Amniotic epithelial cell (primary cell): ENCODE data around the gene ISG15.
"Not testable (repeated sequence)": the region's sequence is repeated elsewhere in the genome, so short reads cannot be mapped to it uniquely, and the experiment has no call there.

Source experiments
- DNase-seq: peaks from one replicate; pipeline ENCODE4 v3.0.0-alpha.2; 2010; ENCODE audit warnings: low read depth

The ISG15 gene

DNA sequence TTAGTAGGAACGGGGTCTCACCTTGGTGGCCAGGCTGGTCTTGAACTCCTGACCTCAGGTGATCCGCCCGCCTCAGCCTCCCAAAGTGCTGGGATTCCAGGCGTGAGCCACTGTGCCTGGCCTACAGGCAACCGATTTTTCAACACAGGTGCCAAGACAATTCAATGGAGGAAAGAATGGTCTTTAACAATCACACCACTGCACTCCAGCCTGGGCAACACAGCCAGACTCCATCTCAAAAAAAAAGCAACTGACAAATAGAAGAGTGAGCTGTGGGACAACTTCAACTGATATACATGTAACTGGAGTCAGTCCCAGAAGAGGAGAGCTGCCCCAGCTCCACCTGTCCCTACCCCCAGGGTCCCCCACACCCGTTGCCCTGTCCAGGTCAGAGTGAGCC lies 18.8 kb upstream of the ISG15 start:
- not testable (repeated sequence) for DNase-seq

DNA sequence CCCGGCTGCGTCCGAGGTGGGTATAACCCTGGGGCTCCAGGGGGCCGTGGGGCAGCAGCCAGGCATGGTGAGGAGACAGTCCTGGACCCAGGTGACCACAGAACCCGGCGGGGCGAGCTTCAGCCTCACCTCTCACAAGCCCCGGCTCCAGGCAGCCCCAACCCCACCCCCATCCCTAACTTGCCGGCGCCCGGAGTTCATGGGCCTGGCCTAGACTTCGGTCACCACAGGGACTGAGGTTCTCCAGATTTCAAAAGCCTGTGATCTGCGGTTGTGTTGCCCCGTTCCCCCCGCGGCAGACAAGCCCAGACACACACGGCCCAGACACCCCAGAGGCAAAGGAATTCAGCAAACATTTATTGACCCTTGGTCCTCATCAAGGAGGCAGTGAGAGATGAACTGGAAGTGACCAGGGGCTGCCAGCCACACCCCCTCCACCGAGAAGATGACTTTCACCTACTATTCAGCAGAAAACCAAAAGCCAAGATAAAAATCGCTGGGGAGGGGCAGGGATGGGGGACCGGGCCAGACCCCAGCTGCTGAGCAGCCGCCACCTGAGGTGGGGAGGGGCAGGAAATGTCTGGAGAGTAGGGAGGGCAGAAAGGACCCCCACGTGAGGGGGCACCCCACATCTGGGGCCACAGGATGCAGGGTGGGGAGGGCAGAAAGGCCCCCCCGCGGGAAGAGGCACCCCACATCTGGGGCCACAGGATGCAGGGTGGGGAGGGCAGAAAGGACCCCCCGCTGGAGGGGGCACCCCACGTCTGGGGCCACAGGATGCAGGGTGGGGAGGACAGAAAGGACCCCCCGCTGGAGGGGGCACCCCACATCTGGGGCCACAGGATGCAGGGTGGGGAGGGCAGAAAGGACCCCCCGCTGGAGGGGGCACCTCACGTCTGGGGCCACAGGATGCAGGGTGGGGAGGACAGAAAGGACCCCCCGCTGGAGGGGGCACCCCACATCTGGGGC lies 17.3 kb upstream of the ISG15 start:
- no peak for DNase-seq

DNA sequence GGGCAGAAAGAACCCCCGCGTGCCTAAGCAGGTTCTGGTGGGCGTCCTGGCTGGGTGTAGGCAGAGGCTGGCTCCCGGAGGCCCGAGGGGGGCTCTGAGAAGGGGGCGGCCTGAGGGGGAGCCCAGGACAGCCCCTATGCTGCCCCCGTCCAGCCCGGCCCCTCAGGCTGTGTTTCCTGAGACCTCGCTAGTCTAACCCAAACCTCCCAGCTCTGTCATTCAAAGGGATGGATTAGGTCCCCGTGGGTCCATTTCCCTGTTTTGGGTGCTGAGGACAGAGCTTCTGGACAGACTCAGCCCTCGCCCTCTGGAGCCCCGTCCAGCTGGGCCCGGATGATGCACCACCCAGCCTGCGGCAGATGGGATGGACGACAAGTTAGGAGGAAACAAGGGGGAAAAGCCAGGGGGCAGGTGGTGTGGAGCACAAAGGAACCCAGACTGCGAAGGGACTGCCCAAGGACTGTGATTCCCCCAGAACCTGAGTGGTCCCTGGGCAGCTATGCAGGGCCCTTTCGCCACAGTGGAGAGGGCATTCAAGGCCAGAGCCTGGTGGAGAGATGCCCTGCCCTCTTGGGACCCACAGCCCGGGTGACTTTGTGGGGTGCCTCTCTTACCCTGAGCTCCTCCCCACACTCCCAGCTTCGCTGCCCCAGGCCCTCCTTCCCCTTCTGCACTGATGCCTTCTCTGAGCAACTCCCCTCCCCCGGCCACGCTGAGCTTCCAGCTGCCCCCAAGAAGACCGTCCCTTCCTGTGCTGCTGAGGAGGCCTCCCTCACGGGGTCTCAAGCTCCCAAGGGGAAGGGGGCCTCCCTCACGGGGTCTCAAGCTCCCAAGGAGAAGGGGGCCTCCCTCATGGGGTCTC lies 16.2 kb upstream of the ISG15 start:
- no peak for DNase-seq

DNA sequence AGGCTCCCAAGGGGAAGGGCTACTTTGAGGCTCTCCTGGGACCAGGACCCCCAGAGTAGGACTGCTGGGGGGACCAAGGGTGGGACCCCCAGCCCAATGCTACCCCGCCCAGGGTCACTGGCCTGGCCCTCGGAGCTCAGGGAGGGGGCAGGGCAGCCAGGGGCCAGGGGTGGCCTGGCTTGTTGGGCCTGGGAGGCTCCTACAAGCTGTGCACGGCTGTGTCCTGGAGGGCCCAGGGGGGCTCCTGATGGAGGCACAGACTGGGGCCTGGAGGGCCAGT lies 15.6 kb upstream of the ISG15 start:
- DNase-seq = no peak

DNA sequence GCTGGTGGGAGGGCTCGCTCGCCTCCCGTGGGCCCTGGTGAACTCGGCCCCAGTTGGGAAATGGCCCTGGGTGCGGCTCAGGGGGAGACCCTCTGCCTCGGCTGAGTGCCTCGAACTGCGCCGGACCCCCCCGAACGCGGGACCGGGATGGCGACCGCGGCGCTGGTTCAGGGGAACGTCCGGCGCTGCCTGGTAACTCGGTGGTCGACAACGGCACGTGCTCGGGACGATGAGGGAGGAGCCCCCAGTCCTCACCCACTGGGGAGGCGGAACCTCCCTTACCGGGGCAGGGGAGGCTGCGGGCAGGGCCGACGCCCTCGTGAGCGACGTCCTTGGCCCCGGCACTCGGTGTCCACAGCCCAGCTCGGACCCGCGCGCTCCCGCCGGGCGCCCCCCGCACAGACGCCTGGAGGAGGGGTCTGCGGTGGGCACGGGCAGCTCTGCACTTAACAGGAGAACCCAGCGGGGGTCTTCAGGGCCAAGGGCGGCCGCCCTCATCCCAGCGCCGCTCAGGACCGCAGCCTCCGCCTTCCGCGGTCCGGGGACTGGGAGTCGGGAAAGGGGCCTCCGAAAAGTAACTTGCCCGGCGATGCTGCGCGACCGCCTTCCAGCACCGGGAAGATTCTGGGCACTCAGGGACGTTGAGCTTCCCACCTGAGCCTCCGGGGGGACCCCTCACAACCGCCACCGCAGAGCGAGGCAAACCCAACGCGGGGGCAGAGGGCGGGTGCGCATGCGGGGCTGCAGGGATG lies 15.1 kb upstream of the ISG15 start:
- DNase-seq = no peak

DNA sequence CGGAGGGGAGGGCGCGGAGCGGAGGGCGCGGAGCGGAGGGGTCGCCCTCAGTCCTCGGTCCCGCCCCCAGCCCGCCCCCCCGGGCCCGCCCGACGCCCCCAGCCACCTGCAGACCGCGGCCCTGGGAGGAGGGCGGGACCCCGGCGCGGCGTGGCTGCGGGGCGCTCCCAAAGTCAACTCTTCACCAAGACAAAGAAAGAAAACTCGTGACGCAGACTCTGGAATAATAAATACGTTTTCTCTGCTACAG lies 14.6 kb upstream of the ISG15 start:
- DNase-seq = no peak

DNA sequence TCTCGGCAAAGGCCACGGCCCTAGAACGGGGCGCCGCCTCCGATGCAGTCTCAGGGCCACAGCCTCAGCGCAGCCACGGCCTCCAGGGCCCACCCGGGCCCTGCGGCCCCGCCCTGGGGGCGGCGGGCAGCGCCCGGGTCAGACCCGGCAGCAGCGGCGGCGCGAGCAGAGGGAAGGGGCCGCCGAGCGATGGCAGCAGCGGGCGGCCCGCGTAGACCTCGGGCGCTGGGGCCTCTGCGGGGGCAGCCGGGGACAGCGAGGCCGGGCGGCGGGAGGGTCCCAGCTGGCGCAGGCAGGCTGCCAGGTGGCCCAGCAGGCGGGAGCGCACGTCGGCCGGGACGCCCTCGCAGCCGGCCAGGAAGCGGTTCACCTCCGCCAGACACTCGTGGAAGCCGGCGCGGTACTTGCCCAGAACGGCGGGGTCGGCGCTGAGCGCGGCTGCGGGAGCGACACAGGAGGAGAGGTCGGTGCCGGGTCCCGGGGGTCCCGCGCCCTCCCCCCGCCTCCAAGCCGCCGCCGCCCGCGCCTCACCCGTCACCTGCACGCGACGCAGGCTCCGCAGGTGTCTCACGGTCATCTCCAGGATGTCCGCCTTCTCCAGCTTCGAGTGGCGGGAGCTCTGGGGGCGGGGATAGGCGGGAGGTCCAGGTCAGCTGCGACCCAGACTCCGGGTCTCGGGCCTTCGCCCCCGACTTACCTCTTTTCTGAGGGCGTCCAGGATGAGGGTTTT lies 14.1 kb upstream of the ISG15 start:
- no peak for DNase-seq

DNA sequence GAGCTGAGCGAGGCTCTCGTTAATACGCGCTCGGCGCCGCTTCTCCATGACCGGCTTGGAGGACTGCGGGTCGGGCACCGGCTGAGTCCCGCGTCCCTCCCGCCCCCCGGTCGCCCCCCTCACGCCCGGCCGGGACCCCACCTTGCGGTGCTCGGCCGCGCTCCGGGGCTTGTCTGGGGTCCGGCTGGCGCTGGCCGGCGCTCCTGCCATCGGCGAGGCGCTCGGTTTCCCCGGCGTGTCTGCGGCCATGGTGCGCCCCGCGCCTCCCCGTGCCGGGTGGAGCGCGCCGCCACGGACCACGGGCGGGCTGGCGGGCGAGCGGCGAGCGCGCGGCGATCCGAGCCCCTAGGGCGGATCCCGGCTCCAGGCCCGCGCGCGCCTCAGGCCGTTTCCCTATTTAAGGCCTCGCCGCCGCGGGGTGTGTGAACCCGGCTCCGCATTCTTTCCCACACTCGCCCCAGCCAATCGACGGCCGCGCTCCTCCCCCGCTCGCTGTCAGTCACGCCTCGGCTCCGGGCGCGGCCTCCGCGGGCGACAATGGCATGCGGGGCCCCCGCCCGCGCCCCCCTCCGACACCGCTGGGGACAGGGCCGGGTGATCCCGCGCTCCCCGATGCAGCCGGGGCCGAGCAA lies 13.5 kb upstream of the ISG15 start, which contains the start of gene HES4:
Gene HES4, minus strand, starts transcription at position 373 of the 632 bp plus-strand sequence. Its CDS starts 124 bp downstream, at position 249.
- peak; percentile 87 for DNase-seq

DNA sequence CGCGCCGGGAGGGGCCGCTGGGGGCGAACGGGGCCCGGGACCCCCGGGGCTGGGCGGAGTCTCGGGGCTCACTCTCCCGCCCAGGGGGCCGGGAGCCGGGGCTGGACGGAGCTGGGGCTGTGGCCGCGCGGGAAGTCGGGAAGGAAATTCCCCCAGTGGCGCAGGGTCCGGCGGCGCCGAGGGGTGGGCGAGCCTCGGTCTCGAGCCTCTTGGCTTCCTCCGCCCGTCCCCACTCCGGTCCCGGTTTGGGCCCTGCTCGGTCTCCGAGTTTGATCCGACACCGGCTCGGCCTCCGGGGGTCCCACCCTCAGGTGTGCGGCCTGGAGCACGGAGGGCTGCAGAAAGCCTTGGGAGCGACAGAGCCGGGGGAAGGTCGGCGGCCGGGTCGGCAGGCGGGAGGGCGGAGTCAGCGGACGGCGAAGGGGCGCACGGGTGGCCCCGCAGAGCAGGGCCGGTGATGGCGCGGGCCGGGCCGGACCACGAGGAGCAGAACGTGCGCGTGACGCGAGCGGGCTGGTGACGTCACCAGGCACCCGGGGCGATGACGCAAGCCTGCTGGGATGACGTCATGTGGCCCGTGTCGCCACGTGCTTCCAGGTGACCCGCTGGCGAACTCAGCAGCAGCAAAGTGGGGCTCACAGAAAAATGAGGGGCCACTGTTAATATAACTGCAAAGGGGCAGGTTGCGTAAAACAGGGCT lies 12.8 kb upstream of the ISG15 start:
- DNase-seq = peak; percentile 72

DNA sequence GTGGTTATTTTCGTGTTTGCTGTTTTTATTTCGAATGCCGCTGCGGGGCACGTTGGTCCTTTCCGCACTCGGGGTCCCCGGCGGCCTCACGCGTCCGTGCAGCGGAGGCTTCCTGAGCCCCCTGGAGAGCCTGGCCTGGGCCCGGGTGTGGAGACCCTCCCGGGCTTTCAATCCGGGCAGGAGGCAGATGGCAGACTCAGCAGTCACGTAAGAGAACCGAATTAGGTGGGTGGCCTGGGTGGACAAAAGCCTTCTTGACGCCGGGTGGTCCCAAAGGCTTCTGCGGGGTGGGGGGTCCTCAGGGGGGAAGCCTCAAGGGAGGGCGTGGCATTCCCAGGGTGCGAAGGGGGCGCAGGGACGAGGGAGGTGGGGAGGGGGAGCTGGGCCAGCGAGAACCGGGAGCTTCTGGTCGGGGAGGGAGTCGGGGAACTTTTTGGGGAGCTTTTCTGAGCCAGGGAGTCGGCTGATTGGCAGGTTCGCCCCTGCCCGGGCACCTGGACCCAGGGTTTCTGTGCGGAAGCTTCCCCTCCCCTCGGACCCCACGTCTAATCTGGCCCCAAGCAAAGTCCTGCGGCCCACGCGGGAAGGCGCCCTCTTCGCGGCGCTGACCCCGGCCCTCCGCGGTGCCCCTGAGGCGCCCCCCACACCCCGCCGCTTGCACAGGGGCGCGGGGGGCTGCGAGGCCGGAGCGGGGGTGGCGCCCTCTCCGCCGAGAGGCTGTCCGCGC lies 12.1 kb upstream of the ISG15 start:
- no peak for DNase-seq

DNA sequence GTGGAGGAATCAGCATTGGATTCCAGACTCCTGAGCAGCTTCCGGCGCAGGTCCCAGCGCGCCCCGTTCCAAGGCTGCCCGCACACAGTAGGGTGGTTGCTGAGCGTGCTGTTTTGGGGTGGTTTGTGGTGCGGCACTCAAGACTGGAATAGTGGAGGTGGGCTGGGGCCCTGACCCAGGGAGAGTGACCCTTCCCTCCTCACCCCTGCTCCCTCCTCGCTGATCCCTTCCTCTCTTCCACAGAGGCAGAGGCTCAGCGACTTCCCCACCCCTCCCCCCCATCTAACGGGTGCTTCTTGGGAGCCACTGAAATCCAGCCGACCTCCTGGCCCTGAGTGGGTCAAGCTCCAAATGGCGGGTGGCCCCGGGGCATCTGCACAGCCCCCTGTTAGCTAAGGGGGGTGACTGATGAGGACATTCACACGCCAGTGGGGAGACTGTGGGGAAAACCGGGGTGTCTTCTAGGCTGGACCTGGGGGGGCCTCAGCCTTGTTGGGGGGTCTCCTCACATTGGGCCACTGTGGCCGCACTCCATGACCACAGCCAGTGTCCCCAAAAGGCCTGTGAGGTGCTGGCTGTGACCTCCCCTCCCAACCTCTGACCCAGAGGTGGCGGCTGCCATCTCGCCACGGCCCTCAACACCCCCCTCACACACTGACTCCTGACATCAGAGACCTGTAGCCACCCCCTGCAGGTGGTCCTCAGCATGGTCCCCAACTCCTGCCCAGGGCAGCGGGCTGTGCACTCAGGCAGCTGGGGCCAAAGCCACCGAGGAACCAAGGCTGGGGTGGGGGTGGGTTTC lies 9.5 kb upstream of the ISG15 start:
- DNase-seq = no peak

DNA sequence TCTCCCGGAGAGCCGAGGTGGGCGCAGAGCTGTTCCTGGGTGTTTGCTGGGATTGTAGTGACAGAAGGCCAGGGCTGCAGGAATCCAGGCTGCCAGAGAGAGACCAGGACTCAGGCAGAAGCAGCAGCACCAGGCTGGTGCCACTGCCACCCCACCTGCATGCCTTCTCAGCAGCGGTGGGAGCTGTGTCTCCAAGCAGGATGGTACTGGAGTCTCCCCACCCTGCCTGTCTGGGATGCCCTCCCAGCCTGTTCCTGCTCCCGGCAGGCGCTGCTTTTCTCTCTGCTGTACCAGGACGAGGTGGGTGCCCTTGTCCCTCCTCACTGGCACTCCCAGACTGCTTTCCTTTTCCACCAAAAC lies 8.9 kb upstream of the ISG15 start:
- no peak for DNase-seq

DNA sequence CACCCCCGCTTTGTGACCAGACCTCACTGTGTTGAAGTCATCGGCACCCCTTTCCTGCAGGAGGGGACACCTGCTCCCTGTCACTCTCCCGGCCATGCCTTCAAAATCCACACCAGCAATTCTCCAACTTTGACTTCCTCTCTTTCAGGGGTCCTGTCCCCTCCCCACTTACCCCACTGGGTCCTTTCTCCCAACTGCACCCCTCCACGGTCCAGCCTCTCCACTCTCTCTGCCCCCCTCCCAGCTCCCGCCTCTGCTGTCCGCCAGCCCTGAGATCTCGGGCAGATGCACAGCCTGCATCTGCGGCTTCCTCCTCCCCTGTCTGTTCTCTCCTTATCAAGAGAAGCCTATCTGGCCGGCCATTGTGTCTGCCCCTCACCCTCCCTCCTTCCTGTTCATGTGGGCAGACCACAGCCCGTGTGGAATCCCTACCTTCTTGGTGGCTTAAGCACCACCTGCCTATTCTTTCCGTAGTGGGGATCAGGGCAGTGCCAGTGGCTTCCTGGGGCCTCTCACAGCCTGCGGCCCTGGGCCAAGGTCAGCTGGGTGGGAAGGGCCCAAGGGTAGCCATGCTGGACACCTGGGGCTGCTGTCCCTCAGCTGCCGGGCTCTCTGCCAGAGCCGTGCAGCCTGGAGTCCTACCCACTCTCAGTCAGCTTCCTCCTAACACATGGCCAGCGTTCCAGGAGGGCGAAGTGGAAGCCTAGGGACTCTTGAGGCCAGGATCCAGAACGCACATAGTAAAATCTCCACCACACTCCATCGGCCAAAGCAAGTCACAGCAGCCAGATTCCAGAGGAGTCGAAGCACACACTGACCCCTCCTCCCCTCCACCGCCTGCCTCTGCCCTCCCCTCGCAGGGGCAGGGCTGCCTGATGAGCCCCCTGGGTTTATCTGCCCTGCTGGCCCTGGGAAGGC lies 8.3 kb upstream of the ISG15 start:
- DNase-seq = peak; percentile 51

DNA sequence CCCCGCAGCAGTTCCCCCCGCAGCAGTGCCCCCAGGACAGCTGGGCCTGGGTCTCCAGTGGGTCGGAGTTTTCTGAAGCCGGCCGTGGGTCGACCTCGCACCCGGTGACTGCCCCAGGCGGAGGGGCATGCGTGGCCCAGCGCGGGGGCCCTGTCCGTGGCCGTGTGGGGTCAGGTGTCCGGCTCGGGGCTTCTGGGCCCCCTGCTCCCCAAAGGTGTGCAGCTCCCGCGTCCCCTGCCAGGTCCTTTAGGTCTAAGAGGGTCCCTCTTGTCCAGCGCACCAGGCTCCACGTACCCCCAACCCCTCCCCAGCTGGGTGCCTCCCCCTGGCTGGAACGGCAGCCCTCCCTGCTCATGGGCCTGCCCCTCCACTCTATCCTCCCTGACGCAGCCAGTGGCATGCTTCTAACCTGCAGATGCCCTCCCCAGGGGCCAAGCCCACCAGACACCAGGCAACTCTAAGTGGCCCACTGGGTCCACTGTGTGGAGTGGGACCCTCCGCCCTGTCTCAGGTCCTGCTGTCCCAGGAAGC lies 7.5 kb upstream of the ISG15 start:
- no peak for DNase-seq

DNA sequence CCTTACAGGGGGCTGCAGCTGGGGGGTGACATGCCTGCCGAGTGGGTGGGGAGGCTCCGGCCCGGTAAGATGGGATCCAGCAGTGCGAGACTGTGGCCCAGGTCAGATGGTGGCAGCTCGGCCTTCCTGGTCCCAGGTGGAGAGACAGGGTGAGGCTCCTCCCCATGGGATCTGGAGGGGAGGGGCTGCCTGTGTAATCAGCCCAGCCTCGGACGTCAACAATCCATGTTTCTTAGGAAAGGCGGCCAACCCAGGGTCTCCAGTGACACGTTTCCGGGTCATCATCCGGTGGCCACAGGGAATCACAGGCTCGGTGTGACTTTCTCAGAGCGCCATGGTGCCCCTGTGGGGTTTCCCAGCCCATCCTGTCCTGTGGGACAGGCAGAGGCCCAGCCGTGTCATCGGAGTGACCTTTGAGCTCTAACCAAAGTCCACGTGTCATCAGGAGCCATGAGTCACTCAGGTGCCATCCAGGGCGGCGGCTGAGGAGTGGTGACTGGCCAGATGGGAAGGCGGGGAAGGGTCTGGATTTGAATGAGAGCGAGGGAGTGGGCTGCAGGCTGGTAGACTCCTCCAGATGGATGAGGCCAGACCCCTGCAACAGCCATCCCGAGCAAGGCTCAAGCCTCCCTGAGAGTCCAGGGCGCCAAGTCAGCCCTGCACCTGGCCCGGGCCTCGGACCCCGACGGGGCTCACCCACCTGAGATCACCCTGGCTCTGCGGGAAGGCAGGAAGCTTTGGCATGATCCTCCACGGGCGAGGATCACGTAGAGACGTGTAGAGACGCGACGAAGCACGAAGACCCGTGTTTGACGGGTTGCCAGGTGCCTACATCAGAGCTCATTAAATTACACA lies 6.8 kb upstream of the ISG15 start:
- DNase-seq = no peak

DNA sequence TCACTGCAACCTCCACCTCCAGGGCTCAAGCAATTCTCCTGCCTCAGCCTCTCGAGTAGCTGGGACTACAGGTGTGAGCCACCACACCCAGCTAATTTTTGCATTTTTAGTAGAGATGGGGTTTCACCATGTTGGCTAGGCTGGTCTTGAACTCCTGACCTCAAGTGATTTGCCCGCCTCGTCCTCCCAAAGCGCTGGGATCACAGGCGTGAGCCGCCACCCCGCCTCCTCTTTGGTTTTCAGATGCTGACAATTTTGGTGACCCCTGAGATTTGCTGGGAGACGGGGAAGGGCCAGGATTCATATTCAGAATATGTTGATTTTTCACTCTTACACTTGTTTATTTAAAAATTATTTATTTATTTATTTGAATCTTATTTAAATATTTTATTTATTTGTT lies 3.2 kb upstream of the ISG15 start:
- DNase-seq = not testable (repeated sequence)

DNA sequence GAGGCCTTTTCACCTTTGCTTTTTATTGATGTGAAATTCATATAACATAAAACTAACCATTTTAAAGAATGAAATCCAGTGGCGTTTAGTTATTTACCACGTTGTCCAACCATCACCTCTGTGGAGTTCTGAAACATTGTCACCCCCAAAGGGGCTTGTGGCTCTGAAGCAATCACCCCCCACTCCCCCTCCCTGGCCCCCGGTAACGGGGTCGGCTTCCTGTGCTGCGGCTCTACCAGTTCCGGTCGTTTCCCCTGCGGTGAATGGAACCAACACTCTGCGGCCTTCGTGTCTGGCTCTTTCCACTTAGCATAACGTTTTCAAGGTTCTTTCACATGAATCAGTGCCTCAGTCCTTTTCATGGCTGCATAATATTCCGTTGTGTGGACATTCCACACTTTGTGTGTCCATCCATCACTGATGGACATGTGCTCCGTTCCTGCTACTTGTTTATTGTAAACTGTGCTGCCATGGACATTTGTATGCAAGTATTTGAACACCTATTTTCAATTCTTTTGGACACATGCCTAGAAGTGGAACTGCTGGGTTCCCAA lies 1.8 kb upstream of the ISG15 start:
- no peak for DNase-seq
